Epithelial cell of esophagus (primary cell): ENCODE data around the gene AUTS2.

Experiments used
- DNase-seq: peaks from one replicate; pipeline ENCODE4 v3.0.0; 2010; ENCODE audit warnings: low read depth
- H3K4me3 ChIP-seq: 2 replicates; pipeline ENCODE4 v1.5.1; 2011; ENCODE audit warnings: mild to moderate bottlenecking, low read length, control low read depth
- CTCF ChIP-seq: IDR thresholded peaks from 2 replicates; pipeline ENCODE4 v1.5.1; 2011; ENCODE audit warnings: low read depth, mild to moderate bottlenecking, low read length, control low read depth, inconsistent platforms; ENCODE audit not compliant: insufficient read depth; ENCODE audit errors: missing control alignments

The AUTS2 gene

GRCh38 chr7:70619659-70620058, 1021.4 kb downstream of the AUTS2 start:
- DNase-seq: no peak
- H3K4me3 ChIP-seq: no peak overlapping the region
- TF ChIP-seq CTCF: no peak

GRCh38 chr7:70620333-70621055, 1022.2 kb downstream of the AUTS2 start:
- no peak for TF ChIP-seq CTCF
- DNase-seq: no peak
- no peak overlapping the region for H3K4me3 ChIP-seq

- TF ChIP-seq CTCF: no peak
- peak; percentile 82 for DNase-seq
- no peak overlapping the region for H3K4me3 ChIP-seq
Measured at GRCh38 chr7:70621954-70622600, 1023.8 kb downstream of the AUTS2 start.

GRCh38 chr7:70622936-70623335, 1024.7 kb downstream of the AUTS2 start:
- TF ChIP-seq CTCF: no peak
- DNase-seq: no peak
- H3K4me3 ChIP-seq: no peak overlapping the region

GRCh38 chr7:70624500-70625103, 1026.3 kb downstream of the AUTS2 start:
- TF ChIP-seq CTCF: no peak
- DNase-seq: no peak
- no peak overlapping the region for H3K4me3 ChIP-seq

GRCh38 chr7:70627461-70627860, 1029.2 kb downstream of the AUTS2 start:
- no peak for TF ChIP-seq CTCF
- no peak overlapping the region for H3K4me3 ChIP-seq
- DNase-seq: no peak
